IMR-90 (cell line): ENCODE data around the gene STKLD1. TPM values are rescaled to one million over a fixed set of nuclear protein-coding genes. Genes with fewer than 3 reads are reported as not detected.

Experiments
- ATAC-seq: fragments of 200-7000 bp; cut with Tn5 transposase; 2 replicates; pipeline ENCODE4 v1.9.1; 2020; ENCODE audit warnings: low read depth, mild to moderate bottlenecking, moderate library complexity
- BruUV-seq: library from RNA; stranded (reverse); fragments of 400-500 nt; replicated peaks from 2 replicates; lab custom pipeline; 2021; lab: Mats Ljungman, UMichigan
- CTCF ChIA-PET: fragments of 300-600 bp; formaldehyde crosslinking; extraction: SDS; loops from one replicate; lab custom pipeline; 2021; ENCODE audit warnings: antibody characterized with exemption; lab: Yijun Ruan, JAX
- POLR2A ChIA-PET: fragments of 300-600 bp; sonication (Branson Sonifier 250); formaldehyde crosslinking; loops from one replicate; lab custom pipeline; 2022; ENCODE audit warnings: antibody characterized with exemption; ENCODE audit not compliant: unreplicated experiment; lab: Charles Lee
- DNase-seq: peaks from one replicate; pipeline ENCODE4 v3.0.0; 2013
- H2AFZ ChIP-seq: replicated peaks from 2 replicates; pipeline ENCODE3; 2013; ENCODE audit warnings: low read length, mild to moderate bottlenecking; ENCODE audit not compliant: poor library complexity
- H2AK5ac ChIP-seq: 2 replicates; pipeline ENCODE4 v1.6.1; 2013; ENCODE audit warnings: low read depth, low read length, inconsistent platforms
- H2AK9ac ChIP-seq: replicated peaks from 2 replicates; pipeline ENCODE3; 2013; ENCODE audit warnings: mild to moderate bottlenecking, low read depth, low read length, moderate library complexity; ENCODE audit not compliant: poor library complexity
- H2BK120ac ChIP-seq: 2 replicates; pipeline ENCODE4 v1.6.1; 2013; ENCODE audit warnings: low read depth, low read length, inconsistent platforms
- H2BK15ac ChIP-seq: 3 replicates; pipeline ENCODE4 v1.6.1; 2013; ENCODE audit warnings: low read depth, low read length, inconsistent platforms
- H2BK20ac ChIP-seq: 2 replicates; pipeline ENCODE4 v1.6.1; 2013; ENCODE audit warnings: low read depth, mild to moderate bottlenecking, inconsistent platforms, low read length, moderate library complexity
- H2BK5ac ChIP-seq: 2 replicates; pipeline ENCODE4 v1.6.1; 2013; ENCODE audit warnings: mild to moderate bottlenecking, low read depth, low read length, inconsistent platforms; ENCODE audit not compliant: poor library complexity, severe bottlenecking
- H3K14ac ChIP-seq: replicated peaks from 2 replicates; pipeline ENCODE4 v1.6.1; 2013; ENCODE audit warnings: low read depth, low read length, inconsistent platforms
- H3K18ac ChIP-seq: 2 replicates; pipeline ENCODE4 v1.6.1; 2013; ENCODE audit warnings: low read depth, low read length, control low read depth
- H3K23ac ChIP-seq: 2 replicates; pipeline ENCODE4 v1.6.1; 2013; ENCODE audit warnings: low read depth, low read length, inconsistent platforms
- H3K27ac ChIP-seq: 2 replicates; pipeline ENCODE4 v1.5.1; 2013; ENCODE audit warnings: mild to moderate bottlenecking, control low read depth, low read length; ENCODE audit not compliant: insufficient read depth
- H3K27me3 ChIP-seq: 2 replicates; pipeline ENCODE4 v1.6.1; 2013; ENCODE audit warnings: low read length; ENCODE audit not compliant: control insufficient read depth, insufficient read depth
- H3K36me3 ChIP-seq: 2 replicates; pipeline ENCODE4 v1.6.1; 2013; ENCODE audit warnings: low read length, mixed read lengths; ENCODE audit not compliant: control insufficient read depth, insufficient read depth
- H3K4ac ChIP-seq: 2 replicates; pipeline ENCODE4 v1.6.1; 2013; ENCODE audit warnings: low read depth, low read length, inconsistent platforms
- H3K4me1 ChIP-seq: 2 replicates; pipeline ENCODE4 v1.6.1; 2013; ENCODE audit warnings: low read length, mixed read lengths; ENCODE audit not compliant: control insufficient read depth, insufficient read depth
- H3K4me2 ChIP-seq: 2 replicates; pipeline ENCODE4 v1.6.1; 2013; ENCODE audit warnings: low read depth, mild to moderate bottlenecking, control low read depth, low read length, moderate library complexity
- H3K4me3 ChIP-seq: 2 replicates; pipeline ENCODE4 v1.5.1; 2013; ENCODE audit warnings: low read depth, mild to moderate bottlenecking, control low read depth, low read length, moderate library complexity; ENCODE audit not compliant: insufficient read depth
- H3K56ac ChIP-seq: 2 replicates; pipeline ENCODE4 v1.6.1; 2013; ENCODE audit warnings: low read length, inconsistent platforms; ENCODE audit not compliant: insufficient read depth; ENCODE audit errors: extremely low read depth
- H3K79me1 ChIP-seq, 2 experiments: 2 replicates each; pipeline ENCODE4 v1.6.1; 2013; ENCODE audit warnings: low read length in 2 of 2, inconsistent platforms in 1 of 2, low read depth in 1 of 2
- H3K9ac ChIP-seq: 2 replicates; pipeline ENCODE4 v1.6.1; 2013; ENCODE audit warnings: low read depth, low read length, control low read depth
- H3K9me1 ChIP-seq: 2 replicates; pipeline ENCODE4 v1.6.1; 2013; ENCODE audit warnings: low read length, inconsistent platforms; ENCODE audit not compliant: insufficient read depth
- H3K9me3 ChIP-seq: 2 replicates; pipeline ENCODE4 v1.6.1; 2013; ENCODE audit warnings: low read length; ENCODE audit not compliant: control insufficient read depth, insufficient read depth
- H4K20me1 ChIP-seq: 2 replicates; pipeline ENCODE4 v1.6.1; 2013; ENCODE audit warnings: low read length, inconsistent platforms; ENCODE audit not compliant: insufficient read depth
- H4K5ac ChIP-seq: 2 replicates; pipeline ENCODE4 v1.6.1; 2013; ENCODE audit warnings: mild to moderate bottlenecking, low read depth, low read length, control low read depth
- H4K8ac ChIP-seq, 2 experiments: 2 replicates each; pipeline ENCODE4 v1.6.1; 2013; ENCODE audit warnings: low read depth in 2 of 2, low read length in 2 of 2, control low read depth in 1 of 2, inconsistent platforms in 1 of 2
- H4K91ac ChIP-seq: 2 replicates; pipeline ENCODE4 v1.6.1; 2013; ENCODE audit warnings: low read depth, low read length, inconsistent platforms; ENCODE audit not compliant: insufficient read depth
- CEBPB ChIP-seq: IDR thresholded peaks from 2 replicates; pipeline ENCODE4 v1.6.1; 2012; ENCODE audit warnings: low read depth, low read length, improper control_type of control experiment
- MAFK ChIP-seq: IDR thresholded peaks from 2 replicates; pipeline ENCODE4 v1.6.1; 2012; ENCODE audit warnings: low read depth, low read length, improper control_type of control experiment
- MXI1 ChIP-seq: IDR thresholded peaks from 2 replicates; pipeline ENCODE4 v1.6.1; 2012; ENCODE audit warnings: low read depth, mild to moderate bottlenecking, low read length, moderate library complexity, borderline replicate concordance
- RAD21 ChIP-seq: IDR thresholded peaks from 2 replicates; pipeline ENCODE4 v1.6.1; 2012; ENCODE audit warnings: low read length, improper control_type of control experiment
- RFX5 ChIP-seq: IDR thresholded peaks from 2 replicates; pipeline ENCODE4 v1.8.0; 2012; ENCODE audit warnings: low read depth, mild to moderate bottlenecking, low read length, moderate library complexity
- WGBS, 2 experiments: methylation state at CpG; one replicate each; pipeline versions ENCODE4 v1.1.5 to v1.1.7; 2013; ENCODE audit warnings: missing lambda C conversion rate in 2 of 2; ENCODE audit not compliant: insufficient read length in 1 of 2; ENCODE audit errors: extremely low coverage in 2 of 2; 5-methylcytosine and 5-hydroxymethylcytosine counted together
- dilution Hi-C: fragments of 300-500 bp; cut with HindIII; formaldehyde crosslinking; loops from one replicate; pipeline ENCODE4 v1.14.3; 2018; ENCODE audit warnings: low sequenced_read_pairs; ENCODE audit not compliant: unreplicated experiment
- in situ Hi-C: fragments of 300-500 bp; cut with MboI; formaldehyde crosslinking; loops from 3 replicates; pipeline ENCODE4 v1.14.3; 2019; ENCODE audit warnings: low sequenced_read_pairs, inconsistent platforms, mixed read lengths
- intact Hi-C: fragments of 100-400 bp; cut with micrococcal nuclease; formaldehyde crosslinking; loops from 2 replicates; pipeline ENCODE4 v1.10.0; 2022
- polyA plus RNA-seq, 3 experiments: library from polyadenylated mRNA; depleted of rRNA; stranded (reverse); fragments of >200 nt; gene quantifications; 2 replicates each; pipeline ENCODE4 v1.2.3, GENCODE V29; 2012; ENCODE audit warnings: low replicate concordance in 1 of 3
- total RNA-seq: library from RNA; depleted of rRNA; stranded (reverse); fragments of >200 nt; gene quantifications from 2 replicates; pipeline ENCODE4 v1.2.3, GENCODE V29; 2012

Gene STKLD1
- total and polyA plus RNA-seq, 2 of the 4 experiments (the other 2 are of a cell fraction) = 0.54 to 0.65 TPM

DNA sequence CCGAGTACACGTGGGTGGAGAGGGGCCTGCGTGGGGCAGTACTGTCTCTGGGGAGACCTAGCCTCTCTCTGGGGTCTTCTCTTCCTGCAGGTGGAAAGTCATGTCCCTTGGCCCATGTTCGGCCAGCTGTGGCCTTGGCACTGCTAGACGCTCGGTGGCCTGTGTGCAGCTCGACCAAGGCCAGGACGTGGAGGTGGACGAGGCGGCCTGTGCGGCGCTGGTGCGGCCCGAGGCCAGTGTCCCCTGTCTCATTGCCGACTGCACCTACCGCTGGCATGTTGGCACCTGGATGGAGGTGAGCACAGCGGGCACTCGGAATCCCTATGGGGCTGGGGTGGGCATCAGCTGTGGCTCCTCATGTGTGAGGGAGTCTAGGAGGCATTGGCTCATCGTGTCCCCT is 78.2 kb downstream of the STKLD1 start:
- Histone ChIP-seq H3K27me3 (no peaks in the 10 kb centered on the region), H4K5ac (no peak overlapping the region), H3K9ac (no peak overlapping the region), H3K4me2 (no peak overlapping the region), H3K27ac (no peak overlapping the region), H3K4ac (no peak overlapping the region), H3K9me3 (no peaks in the 10 kb centered on the region), H2BK5ac (no peak overlapping the region), H3K9me1 (no peaks in the 10 kb centered on the region), H4K20me1 (no peaks in the 10 kb centered on the region), H3K23ac (no peak overlapping the region), H3K4me3 (no peak overlapping the region), H2BK120ac (no peak overlapping the region), H2AFZ (peak overlapping the region; percentile 39), H2AK9ac (no peak overlapping the region), H3K56ac (no peak overlapping the region), H3K79me1 (no peaks in the 10 kb centered on the region), H3K18ac (no peak overlapping the region), H3K14ac (no peak overlapping the region), H4K91ac (no peak overlapping the region), H4K8ac (no peak overlapping the region), H3K36me3 (no peaks in the 10 kb centered on the region), H2BK15ac (no peak overlapping the region), H3K4me1 (no peaks in the 10 kb centered on the region), H2AK5ac (no peak overlapping the region), H2BK20ac (no peak overlapping the region)
- no peak for TF ChIP-seq RFX5
- TF ChIP-seq RAD21 = no peak
- TF ChIP-seq CEBPB = no peak
- no peak for TF ChIP-seq MXI1
- no peak for TF ChIP-seq MAFK
- DNase-seq (no peak), ATAC-seq (no peak)
- intact Hi-C loops = no loop called here
- BruUV-seq = no TSS peak
- dilution Hi-C loops = no loop called here
- ChIA-PET POLR2A (no interaction called here), CTCF (no interaction called here)
- 85% methylated on average over 8 of the region's 19 CpGs; no CpG with 5 or more reads in 1 of the 2 experiments for WGBS, 2 experiments
- in situ Hi-C loops = no loop called here
